Heart left ventricle (tissue), 16 donors: ENCODE measurements around the gene SRRM4. TPM values are rescaled to one million over a fixed set of nuclear protein-coding genes. Genes with fewer than 3 reads are reported as not detected.
A peak's percentile ranks its signal among the peaks of the same experiment; 100 is the strongest.

Experiments
- ATAC-seq, 4 donors: fragments of 200-7000 bp; cut with Tn5 transposase; one replicate each; pipeline ENCODE4 v1.9.1; 2020 to 2022; ENCODE audit warnings: moderate library complexity in 4 of 4, mild to moderate bottlenecking in 3 of 4, moderate number of reproducible peaks in 1 of 4
- DNase-seq, 5 donors: peaks; one replicate each; pipeline ENCODE4 v3.0.0-alpha.2; 2020
- H3K27ac ChIP-seq, 12 donors: fragments of 200-600 bp; sonication (generic) in 4 of 12; one replicate each; pipeline versions ENCODE4 v1.5.0 to v1.8.0; 2016 to 2022; ENCODE audit warnings: mild to moderate bottlenecking in 2 of 12
- H3K27me3 ChIP-seq, 9 donors: fragments of 200-600 bp; sonication (generic) in 2 of 9; one replicate each; pipeline versions ENCODE4 v1.5.1 to v1.8.0; 2016 to 2022; ENCODE audit warnings: mild to moderate bottlenecking in 3 of 9
- H3K36me3 ChIP-seq, 9 donors: fragments of 200-600 bp; sonication (generic) in 2 of 9; one replicate each; pipeline versions ENCODE4 v1.5.0 to v1.8.0; 2018 to 2022; ENCODE audit warnings: mild to moderate bottlenecking in 2 of 9
- H3K4me1 ChIP-seq, 12 donors: fragments of 200-600 bp; sonication (generic) in 4 of 12; one replicate each; pipeline versions ENCODE4 v1.5.0 to v1.8.0; 2016 to 2022; ENCODE audit warnings: mild to moderate bottlenecking in 3 of 12
- H3K4me3 ChIP-seq, 12 donors: fragments of 200-600 bp; sonication (generic) in 4 of 12; one replicate each; pipeline versions ENCODE4 v1.5.0 to v1.8.0; 2017 to 2022; ENCODE audit warnings: mild to moderate bottlenecking in 9 of 12, moderate library complexity in 4 of 12
- H3K9me3 ChIP-seq, 12 donors: fragments of 200-600 bp; sonication (generic) in 4 of 12; one replicate each; pipeline versions ENCODE4 v1.5.0 to v1.8.0; 2016 to 2022; ENCODE audit warnings: mild to moderate bottlenecking in 1 of 12
- CTCF ChIP-seq, 12 donors: fragments of 200-600 bp; sonication (generic) in 4 of 12; IDR thresholded peaks; one replicate each; pipeline versions ENCODE4 v1.5.0 to v1.8.0; 2018 to 2022; ENCODE audit warnings: antibody characterized with exemption in 12 of 12, mild to moderate bottlenecking in 5 of 12
- POLR2A ChIP-seq, 2 donors: fragments of 450-650 bp; IDR thresholded peaks; one replicate each; pipeline ENCODE4 v1.6.1; 2017; ENCODE audit warnings: antibody characterized with exemption in 2 of 2, mild to moderate bottlenecking in 2 of 2, moderate library complexity in 2 of 2
- WGBS, 4 donors: extraction: QIAGEN DNeasy Blood & Tissue Kit in 2 of 4; methylation state at CpG; one replicate each; pipeline versions ENCODE4 v1.1.5 to v1.1.7; 2013 to 2018; 5-methylcytosine and 5-hydroxymethylcytosine counted together
- intact Hi-C, 10 donors: fragments of 100-400 bp; cut with DNase I; formaldehyde crosslinking; loops; one replicate each; pipeline versions ENCODE4 v1.11.1 to v1.14.2; 2022
- polyA plus RNA-seq, 2 donors: library from polyadenylated mRNA; stranded (reverse); fragments of 200-250 nt; gene quantifications; one replicate each; pipeline ENCODE4 v1.2.3, GENCODE V29; 2013
- total RNA-seq, 9 donors: library from RNA; depleted of rRNA in 2 of 9; stranded (reverse); fragments of >200 nt in 2 of 9; fragmentation: NEBNext Ultra II Directional in 3 of 9; extraction: Animal tissue kit (Norgen Biotek cat#: 25700) in 3 of 9; gene quantifications; one replicate each; pipeline versions ENCODE4 v1.1.0 to v1.2.4, GENCODE V29; 2016 to 2023
- donor health status: ischemic (EF 13 %, LVEDD 7.1; RV severe dilation, severe dysfunction).
- donor health status: healthy with polysubstance abuse.
- donor health status: DM: no; HTN: yes; CAD: no.
- donor health status: DM: no; HTN: no; CAD: no.
- donor health status: ischemic (EF 25% LVEDD 6.9; RV normal size, moderate dysfunction).
- donor health status: ischemic (EF 25% LVEDD 5.7; RV mildly dilated, moderate dysfunction).
- donor health status: healthy.
- donor health status: DM: yes; HTN: yes; CAD: no.
- donor health status: ischemic (EF 35%, LVEDD 5.7; RV mildly dilated, moderate dysfunction).
- donor health status: nonischemic (EF 11% LVEDD 7.7; RV severe dilation, severe dysfunction).
- donor health status: DM: yes; HTN: yes; CAD: no.
- donor health status: PGD.
- donor health status: ischemic (EF 29% LVEDD 5.4; RV normal size, mild dysfunction).
- donor health status: nonischemic (EF 23%, LVEDD 6.1; RV moderate dilation, normal function).

SRRM4 gene
- total and polyA plus RNA-seq, 11 donors: 0.04 to 0.57 (median 0.27) TPM; not detected in 1

- Histone ChIP-seq H3K27ac (peak overlapping the region in 7 of 12 donors; percentile 3 to 78 (median 39)), H3K4me1 (peaks cover 0 to 58% (median 38%) of the 10 kb centered on the region in 12 donors)
- intact Hi-C loops: loop anchor here in 4 of 10 donors (5.0 to 10.0 kb wide), 4 partner anchors 92 to 208 kb away; no protein-coding TSS in a partner anchor
Measured at GRCh38 chr12:119207063-119207560, 225.8 kb downstream of the SRRM4 start.

GRCh38 chr12:119208626-119209061 lies 227.3 kb downstream of the SRRM4 start:
- Histone ChIP-seq H3K27ac (peak overlapping the region in 11 of 12 donors; percentile 1 to 78 (median 66)), H3K36me3 (no peaks in the 10 kb centered on the region), H3K4me3 (no peak overlapping the region), H3K27me3 (no peaks in the 10 kb centered on the region), H3K9me3 (no peaks in the 10 kb centered on the region), H3K4me1 (peaks cover 0 to 45% (median 32%) of the 10 kb centered on the region in 12 donors)
- intact Hi-C loops: loop anchor here in 4 of 10 donors (2.0 to 10.0 kb wide), 6 partner anchors 30 to 206 kb away; partner anchors contain the start of gene HSPB8 (in 1 of the 4)
- peak; percentile 81 to 94 (median 87) for DNase-seq
- ATAC-seq: peak; percentile 94 to 95 (median 94)
- TF ChIP-seq CTCF (IDR thresholded peaks at IDR 0.05): no peak
- TF ChIP-seq POLR2A (IDR thresholded peaks at IDR 0.05): no peak
- 11 to 16% (median 12%) methylated on average over 6 of the region's 6 CpGs for WGBS, 4 donors

More at GRCh38 chr12:119207063-119207560, 225.8 kb downstream of the SRRM4 start:
- 88 to 100% (median 94%) methylated on average over 2 of the region's 2 CpGs for WGBS, 4 donors
- no peaks in the 10 kb centered on the region for H3K27me3 ChIP-seq
- TF ChIP-seq POLR2A (IDR thresholded peaks at IDR 0.05): no peak
- no peak for TF ChIP-seq CTCF (IDR thresholded peaks at IDR 0.05)
- DNase-seq: no peak
- no peaks in the 10 kb centered on the region for H3K36me3 ChIP-seq
- no peaks in the 10 kb centered on the region for H3K9me3 ChIP-seq
- no peak overlapping the region for H3K4me3 ChIP-seq
- no peak for ATAC-seq

DNA sequence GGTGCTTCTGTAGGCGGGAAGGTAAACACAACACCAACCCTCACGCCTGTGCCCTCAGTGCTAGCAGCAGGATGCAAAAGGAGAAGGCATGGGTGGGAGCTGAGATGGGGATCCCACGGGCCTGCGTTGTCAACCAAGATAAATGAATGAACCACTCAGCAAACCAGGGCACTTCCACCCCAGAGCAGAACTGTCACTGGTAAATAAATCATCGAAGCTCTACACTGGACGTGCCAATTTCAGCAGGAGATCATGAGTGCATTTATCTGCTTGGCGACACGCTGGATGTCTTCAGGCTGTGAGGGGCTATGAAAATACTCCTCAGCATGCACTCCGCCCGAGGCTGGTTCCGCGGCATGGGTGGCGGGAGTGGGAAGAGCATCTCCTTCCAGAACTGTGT lies 230.5 kb downstream of the SRRM4 start:
- Histone ChIP-seq H3K27me3 (no peaks in the 10 kb centered on the region), H3K9me3 (no peaks in the 10 kb centered on the region), H3K27ac (no peak overlapping the region), H3K4me1 (peaks cover 0 to 25% (median 17%) of the 10 kb centered on the region in 12 donors), H3K36me3 (no peaks in the 10 kb centered on the region), H3K4me3 (no peak overlapping the region)
- intact Hi-C loops: no loop called here
- no peak for TF ChIP-seq CTCF (IDR thresholded peaks at IDR 0.05)
- no peak for TF ChIP-seq POLR2A (IDR thresholded peaks at IDR 0.05)
- no peak for DNase-seq
- WGBS, 4 donors: 80 to 83% (median 81%) methylated on average over 13 of the region's 13 CpGs
- no peak for ATAC-seq

Other genes with a start within 250 kb of the SRRM4 start
- gene HSPB8, start 197.4 kb downstream of the SRRM4 start, total RNA-seq: 100 to 1,000 TPM; 417 to 662 (median 558) TPM
- gene HSPB8, start 197.4 kb downstream of the SRRM4 start, polyA plus RNA-seq: 100 to 1,000 TPM; 446 to 523 TPM